NCI-H1048 (cell line): ENCODE data around the gene ARHGAP4.

Experiments
- DNase-seq: peaks from one replicate; lab custom pipeline; 2025; lab: John Stamatoyannopoulos, UW

ARHGAP4 gene

GRCh38 chrX:153906126-153906917, 19.7 kb downstream of the ARHGAP4 start:
- DNase-seq = no peak

- no peak for DNase-seq
Measured at GRCh38 chrX:153905481-153906095, 20.5 kb downstream of the ARHGAP4 start.

GRCh38 chrX:153903991-153904957, 21.8 kb downstream of the ARHGAP4 start, which contains the start of gene AVPR2:
TSS of gene AVPR2 (plus strand) at chrX:153904673. CDS start at chrX:153905146, 473 bp downstream.
- no peak for DNase-seq

- DNase-seq = no peak
Measured at GRCh38 chrX:153903238-153903980, 22.7 kb downstream of the ARHGAP4 start.

GRCh38 chrX:153902385-153902784, 23.7 kb downstream of the ARHGAP4 start:
- no peak for DNase-seq

- no peak for DNase-seq
Measured at GRCh38 chrX:153901753-153902140, 24.3 kb downstream of the ARHGAP4 start.

GRCh38 chrX:153900831-153901752, 25.0 kb downstream of the ARHGAP4 start:
- DNase-seq = no peak

GRCh38 chrX:153897899-153898298, 28.2 kb downstream of the ARHGAP4 start:
- DNase-seq = no peak

- no peak for DNase-seq
Measured at GRCh38 chrX:153889123-153889522, 36.9 kb downstream of the ARHGAP4 start.

- no peak for DNase-seq
Measured at GRCh38 chrX:153888344-153888743, 37.7 kb downstream of the ARHGAP4 start.

- no peak for DNase-seq
Measured at GRCh38 chrX:153887385-153887784, 38.7 kb downstream of the ARHGAP4 start.

GRCh38 chrX:153886915-153887314, 39.1 kb downstream of the ARHGAP4 start:
- no peak for DNase-seq

- DNase-seq = peak; percentile 0
Measured at GRCh38 chrX:153885968-153886903, 39.8 kb downstream of the ARHGAP4 start, which contains the start of gene L1CAM. TSS of gene L1CAM (minus strand) at chrX:153886173. CDS start at chrX:153875836, 10,337 bp downstream.

- no peak for DNase-seq
Measured at GRCh38 chrX:153885208-153885787, 40.8 kb downstream of the ARHGAP4 start.

- DNase-seq = no peak
Measured at GRCh38 chrX:153884590-153884989, 41.5 kb downstream of the ARHGAP4 start.

- DNase-seq = no peak
Measured at GRCh38 chrX:153884136-153884535, 41.9 kb downstream of the ARHGAP4 start.

- DNase-seq = no peak
Measured at GRCh38 chrX:153883163-153883843, 42.8 kb downstream of the ARHGAP4 start.

GRCh38 chrX:153882557-153882956, 43.5 kb downstream of the ARHGAP4 start:
- DNase-seq = no peak
